HL-60 (cell line): ENCODE data around the gene THOC6.

Experiments used
- POLR2AphosphoS5 ChIP-seq: IDR thresholded peaks from 2 replicates; pipeline ENCODE4 v1.6.1; 2012; ENCODE audit warnings: low read depth
- TF ChIP-seq, protein P1 (sequence below): IDR thresholded peaks from one replicate; pipeline ENCODE4 v1.5.1; 2011; ENCODE audit warnings: low read length, control low read depth, inconsistent platforms; ENCODE audit not compliant: insufficient read depth

DNA sequence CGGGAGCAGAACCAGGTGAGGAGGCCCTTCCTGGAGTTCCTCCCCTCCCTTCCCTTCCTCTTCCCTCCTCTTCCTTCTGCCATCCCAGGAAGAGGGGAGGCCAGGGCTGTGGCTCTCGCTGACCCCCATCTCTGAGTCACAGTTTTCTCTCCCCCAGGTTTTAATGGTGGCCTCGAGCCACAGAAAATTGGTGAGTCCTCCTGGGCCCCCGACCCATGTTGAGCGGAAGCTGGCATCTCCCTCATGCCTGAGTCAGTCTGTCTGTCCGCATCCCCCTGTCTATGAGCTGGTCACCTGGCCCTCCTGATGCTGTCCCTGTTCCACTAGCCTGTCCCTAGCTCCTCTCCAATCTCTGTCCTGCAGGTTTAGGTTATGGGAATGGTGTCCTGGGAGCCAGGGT, 23.9 kb upstream of the THOC6 start:
- TF ChIP-seq, protein P1, sequence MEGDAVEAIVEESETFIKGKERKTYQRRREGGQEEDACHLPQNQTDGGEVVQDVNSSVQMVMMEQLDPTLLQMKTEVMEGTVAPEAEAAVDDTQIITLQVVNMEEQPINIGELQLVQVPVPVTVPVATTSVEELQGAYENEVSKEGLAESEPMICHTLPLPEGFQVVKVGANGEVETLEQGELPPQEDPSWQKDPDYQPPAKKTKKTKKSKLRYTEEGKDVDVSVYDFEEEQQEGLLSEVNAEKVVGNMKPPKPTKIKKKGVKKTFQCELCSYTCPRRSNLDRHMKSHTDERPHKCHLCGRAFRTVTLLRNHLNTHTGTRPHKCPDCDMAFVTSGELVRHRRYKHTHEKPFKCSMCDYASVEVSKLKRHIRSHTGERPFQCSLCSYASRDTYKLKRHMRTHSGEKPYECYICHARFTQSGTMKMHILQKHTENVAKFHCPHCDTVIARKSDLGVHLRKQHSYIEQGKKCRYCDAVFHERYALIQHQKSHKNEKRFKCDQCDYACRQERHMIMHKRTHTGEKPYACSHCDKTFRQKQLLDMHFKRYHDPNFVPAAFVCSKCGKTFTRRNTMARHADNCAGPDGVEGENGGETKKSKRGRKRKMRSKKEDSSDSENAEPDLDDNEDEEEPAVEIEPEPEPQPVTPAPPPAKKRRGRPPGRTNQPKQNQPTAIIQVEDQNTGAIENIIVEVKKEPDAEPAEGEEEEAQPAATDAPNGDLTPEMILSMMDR: no peak
- TF ChIP-seq POLR2AphosphoS5: no peak
